HL-60 (cell line): ENCODE measurements around the gene ACAD11.

ENCODE experiments used
- CTCF ChIP-seq: IDR thresholded peaks from one replicate; pipeline ENCODE4 v1.5.1; 2011; ENCODE audit warnings: low read length, control low read depth, inconsistent platforms; ENCODE audit not compliant: insufficient read depth
- GABPA ChIP-seq: IDR thresholded peaks from 2 replicates; pipeline ENCODE4 v1.6.1; 2012; ENCODE audit warnings: low read depth
- POLR2AphosphoS5 ChIP-seq: IDR thresholded peaks from 2 replicates; pipeline ENCODE4 v1.6.1; 2012; ENCODE audit warnings: low read depth
- REST ChIP-seq: IDR thresholded peaks from 2 replicates; pipeline ENCODE4 v1.6.1; 2012; ENCODE audit warnings: low read depth; ENCODE audit not compliant: insufficient replicate concordance
- SPI1 ChIP-seq: IDR thresholded peaks from 2 replicates; pipeline ENCODE4 v1.6.1; 2012; ENCODE audit warnings: low read depth, mild to moderate bottlenecking, borderline replicate concordance

GRCh38 chr3:132554437-132554836, 105.2 kb downstream of the ACAD11 start:
- TF ChIP-seq CTCF (no peak), POLR2AphosphoS5 (no peak), SPI1 (no peak), REST (no peak), GABPA (no peak)
